GM12878 (cell line): ENCODE results near the gene SLC23A2. TPM values are rescaled to one million over a fixed set of nuclear protein-coding genes. Genes with fewer than 3 reads are reported as not detected.

ENCODE experiments used
- ATAC-seq: fragments of 200-7000 bp; cut with Tn5 transposase; 3 replicates; pipeline ENCODE4 v1.9.1; 2020; ENCODE audit warnings: mild to moderate bottlenecking, moderate library complexity
- BruUV-seq: library from RNA; stranded (reverse); fragments of 400-500 nt; replicated peaks from 2 replicates; lab custom pipeline; 2021; lab: Mats Ljungman, UMichigan
- CTCF ChIA-PET: fragments of 300-600 bp; sonication (Branson Sonifier 250); formaldehyde crosslinking; extraction: SDS; loops from one replicate; lab custom pipeline; 2021; ENCODE audit warnings: inconsistent platforms; lab: Yijun Ruan, JAX
- POLR2A ChIA-PET: fragments of 350-600 bp; formaldehyde crosslinking; extraction: SDS; loops from one replicate; lab custom pipeline; 2021; ENCODE audit warnings: inconsistent platforms; lab: Charles Lee
- RAD21 ChIA-PET: fragments of 300-600 bp; sonication (Branson Sonifier 250); formaldehyde crosslinking; loops from one replicate; lab custom pipeline; 2023; ENCODE audit warnings: antibody characterized with exemption; ENCODE audit not compliant: unreplicated experiment; lab: Charles Lee
- SMC1A ChIA-PET: fragments of 300-600 bp; sonication (Branson Sonifier 250); formaldehyde crosslinking; loops from one replicate; lab custom pipeline; 2023; ENCODE audit not compliant: unreplicated experiment, uncharacterized antibody; lab: Charles Lee
- DNase-seq: peaks from one replicate; pipeline ENCODE4 v3.0.0-alpha.2; 2011; ENCODE audit warnings: low read depth, low spot score
- FAIRE-seq: peaks from 3 replicates; lab custom pipeline; 2011; peaks lifted over from hg19 to GRCh38; lab: Jason Lieb, UNC
- H2AFZ ChIP-seq: 2 replicates; pipeline ENCODE4 v1.6.0; 2011; ENCODE audit warnings: low read depth, low read length, control low read depth; ENCODE audit not compliant: control insufficient read depth
- H3K27ac ChIP-seq: 2 replicates; pipeline ENCODE4 v1.5.1; 2011; ENCODE audit warnings: control low read depth; ENCODE audit not compliant: control insufficient read depth, insufficient read depth
- H3K27me3 ChIP-seq, 2 experiments: replicated peaks in 1 of 2; 2 replicates each; pipeline versions ENCODE4 v1.6.0 to v1.6.1; 2011; ENCODE audit warnings: low read length in 1 of 2; ENCODE audit not compliant: control insufficient read depth in 2 of 2, insufficient read depth in 2 of 2
- H3K36me3 ChIP-seq, 2 experiments: 2 replicates each; pipeline ENCODE4 v1.5.1; 2011; ENCODE audit warnings: low read length in 1 of 2; ENCODE audit not compliant: control insufficient read depth in 2 of 2, insufficient read depth in 2 of 2
- H3K4me1 ChIP-seq: 2 replicates; pipeline ENCODE4 v1.6.1; 2011; ENCODE audit warnings: mild to moderate bottlenecking, low read length, moderate library complexity, mixed read lengths; ENCODE audit not compliant: control insufficient read depth, insufficient read depth
- H3K4me2 ChIP-seq: 2 replicates; pipeline ENCODE4 v1.6.0; 2011; ENCODE audit warnings: control low read depth; ENCODE audit not compliant: control insufficient read depth, insufficient read depth
- H3K4me3 ChIP-seq: fragments of 200-600 bp; sonication (generic); 2 replicates; pipeline ENCODE4 v1.5.1; 2016
- H3K79me2 ChIP-seq: 2 replicates; pipeline ENCODE4 v1.6.0; 2011; ENCODE audit warnings: low read length; ENCODE audit not compliant: control insufficient read depth, insufficient read depth
- H3K9ac ChIP-seq: 2 replicates; pipeline ENCODE4 v1.8.0; 2011; ENCODE audit warnings: low read length, control low read depth, mixed read lengths; ENCODE audit not compliant: control insufficient read depth, insufficient read depth
- H3K9me3 ChIP-seq: replicated peaks from 3 replicates; pipeline ENCODE4 v1.5.1; 2011; ENCODE audit warnings: mild to moderate bottlenecking, low read length; ENCODE audit not compliant: control insufficient read depth, insufficient read depth
- H4K20me1 ChIP-seq: 2 replicates; pipeline ENCODE4 v1.6.0; 2011; ENCODE audit not compliant: control insufficient read depth, insufficient read depth
- BRCA1 ChIP-seq: IDR thresholded peaks from 2 replicates; pipeline ENCODE4 v1.6.1; 2011; ENCODE audit warnings: low read depth, low read length, improper control_type of control experiment
- CBFB ChIP-seq: IDR thresholded peaks from 2 replicates; pipeline ENCODE4 v1.6.1; 2016; ENCODE audit warnings: antibody characterized with exemption, low read depth
- CHD2 ChIP-seq: IDR thresholded peaks from 2 replicates; pipeline ENCODE4 v1.6.1; 2011; ENCODE audit warnings: low read depth, low read length, improper control_type of control experiment, borderline replicate concordance
- E2F4 ChIP-seq: IDR thresholded peaks from 2 replicates; pipeline ENCODE4 v1.6.1; 2012; ENCODE audit warnings: low read depth, low read length, improper control_type of control experiment
- E4F1 ChIP-seq: fragments of 450-650 bp; IDR thresholded peaks from 2 replicates; pipeline ENCODE4 v1.6.1; 2018; ENCODE audit warnings: borderline replicate concordance, mild to moderate bottlenecking; ENCODE audit not compliant: partially characterized antibody
- ESRRA ChIP-seq: IDR thresholded peaks from 2 replicates; pipeline ENCODE4 v1.6.1; 2012; ENCODE audit warnings: mild to moderate bottlenecking, low read length, improper control_type of control experiment
- GABPA ChIP-seq: IDR thresholded peaks from 2 replicates; pipeline ENCODE4 v1.6.1; 2014; ENCODE audit warnings: antibody characterized with exemption, low read depth, mild to moderate bottlenecking, inconsistent platforms
- HDAC6 ChIP-seq: fragments of 200-600 bp; sonication (generic); IDR thresholded peaks from one replicate; pipeline ENCODE4 v1.8.0; 2017; ENCODE audit warnings: antibody characterized with exemption; ENCODE audit not compliant: unreplicated experiment
- IKZF2 ChIP-seq, 2 experiments: fragments of 450-650 bp; IDR thresholded peaks; 2 replicates each; pipeline ENCODE4 v1.6.1; 2017; ENCODE audit warnings: mild to moderate bottlenecking in 2 of 2, moderate library complexity in 2 of 2
- MXI1 ChIP-seq: fragments of 150-350 bp; IDR thresholded peaks from 2 replicates; pipeline ENCODE4 v1.6.1; 2011; ENCODE audit warnings: low read depth, mild to moderate bottlenecking, inconsistent platforms, low read length, improper control_type of control experiment
- RAD21 ChIP-seq: IDR thresholded peaks from 2 replicates; pipeline ENCODE4 v1.6.1; 2011; ENCODE audit warnings: mild to moderate bottlenecking, low read depth, low read length, moderate library complexity; ENCODE audit not compliant: insufficient read depth
- SREBF2 ChIP-seq: IDR thresholded peaks from 2 replicates; pipeline ENCODE4 v1.6.1; 2012; ENCODE audit warnings: mild to moderate bottlenecking, low read length
- SUZ12 ChIP-seq: fragments of 200-600 bp; sonication (generic); IDR thresholded peaks from one replicate; pipeline ENCODE4 v1.6.1; 2018; ENCODE audit warnings: antibody characterized with exemption, mild to moderate bottlenecking; ENCODE audit not compliant: unreplicated experiment
- TCF12 ChIP-seq: IDR thresholded peaks from 2 replicates; pipeline ENCODE4 v1.6.1; 2011; ENCODE audit warnings: low read depth, mild to moderate bottlenecking, low read length
- USF1 ChIP-seq: IDR thresholded peaks from 2 replicates; pipeline ENCODE4 v1.6.1; 2011; ENCODE audit warnings: borderline replicate concordance, low read depth, mild to moderate bottlenecking, moderate library complexity, mixed read lengths, low read length; ENCODE audit not compliant: insufficient read depth; ENCODE audit errors: extremely low read length
- ZBTB11 ChIP-seq: fragments of 450-650 bp; formaldehyde crosslinking; IDR thresholded peaks from 2 replicates; pipeline ENCODE4 v1.5.0; 2022; ENCODE audit warnings: mild to moderate bottlenecking, missing genetic modification characterization
- WGBS: methylation state at CpG from one replicate; pipeline ENCODE4 v1.1.6; 2016; ENCODE audit warnings: low lambda C conversion rate; ENCODE audit not compliant: insufficient replicate concordance, insufficient coverage; ENCODE audit errors: missing lambda C conversion rate; 5-methylcytosine and 5-hydroxymethylcytosine counted together
- in situ Hi-C: fragments of 300-500 bp; cut with MboI; formaldehyde crosslinking; loops from 9 replicates; pipeline ENCODE4 v1.14.3; 2018; ENCODE audit warnings: mixed read lengths
- intact Hi-C: fragments of 100-400 bp; cut with micrococcal nuclease; formaldehyde crosslinking; loops from one replicate; pipeline ENCODE4 v1.14.2; 2022; ENCODE audit not compliant: unreplicated experiment
- polyA plus RNA-seq, 11 experiments: library from polyadenylated mRNA; depleted of rRNA in 4 of 11; unstranded in 6 of 11; stranded (reverse) in 5 of 11; fragments of >200 nt; fragmentation: Nextera tagmentation in 4 of 11; fragmentation: Illumina TruSeq in 1 of 11; extraction: Ambion mirVana in 4 of 11; extraction: Trizol in 1 of 11; gene quantifications; 1 replicate in 1 of 11; 2 replicates in 10 of 11; pipeline versions ENCODE4 v1.2.1 to v1.2.3, GENCODE V29; 2011 to 2016; ENCODE audit warnings: inconsistent platforms in 2 of 11, missing spikeins in 2 of 11, low read depth in 1 of 11
- total RNA-seq, 4 experiments: library from RNA; depleted of rRNA in 3 of 4; stranded (reverse); fragments of >200 nt in 3 of 4; fragmentation: Illumina TruSeq in 1 of 4; extraction: Trizol in 1 of 4; gene quantifications; 2 replicates each; pipeline versions ENCODE4 v1.2.1 to v1.2.3, GENCODE V29; 2013 to 2021

The SLC23A2 gene
- total and polyA plus RNA-seq, 10 of the 15 experiments (the other 5 are each of a cell fraction or from before 2014, with no cell fraction given): 4.4 to 56.1 (median 35.5) TPM

GRCh38 chr20:4867051-4867450, 134.3 kb downstream of the SLC23A2 start:
- Histone ChIP-seq H3K79me2 (no peaks in the 10 kb centered on the region), H3K36me3 (peaks cover 0 to 18% of the 10 kb centered on the region in 2 experiments; a peak in 3 of 4 replicates), H3K27ac (no peak overlapping the region), H3K9me3 (no peaks in the 10 kb centered on the region), H4K20me1 (no peaks in the 10 kb centered on the region), H3K27me3 (no peaks in the 10 kb centered on the region), H3K4me2 (no peak overlapping the region), H3K4me3 (no peak overlapping the region), H2AFZ (no peak overlapping the region), H3K4me1 (no peaks in the 10 kb centered on the region), H3K9ac (no peak overlapping the region)
- intact Hi-C loops: no loop called here
- ATAC-seq: no peak
- CTCF ChIA-PET: no interaction called here
- SMC1A ChIA-PET: interaction anchor here (1.4 kb wide), 1 partner anchor 9 kb away, joined by 4 read pairs; no protein-coding TSS in a partner anchor
- in situ Hi-C loops: no loop called here
- no peak for FAIRE-seq
- POLR2A ChIA-PET: no interaction called here
- no TSS peak for BruUV-seq
- 98% methylated on average over 4 of the region's 4 CpGs for WGBS
- DNase-seq: no peak
- RAD21 ChIA-PET: no interaction called here
- TF ChIP-seq MXI1 (no peak), BRCA1 (no peak), SREBF2 (no peak), GABPA (no peak), ZBTB11 (CRISPR knock-in tag) (no peak), CBFB (no peak), ESRRA (no peak), E4F1 (no peak), E2F4 (no peak), IKZF2 (IDR thresholded peaks at IDR 0.05) (no peak), TCF12 (no peak), USF1 (no peak), SUZ12 (no peak), RAD21 (no peak), HDAC6 (no peak), CHD2 (no peak)
